Calu3 (cell line): ENCODE data around the gene TRIM47. TPM values are rescaled to one million over a fixed set of nuclear protein-coding genes. Genes with fewer than 3 reads are reported as not detected.
"Not testable (repeated sequence)": the region's sequence is repeated elsewhere in the genome, so short reads cannot be mapped to it uniquely, and the experiment has no call there.

Source experiments
- BruUV-seq: library from RNA; stranded (reverse); fragments of 400-500 nt; replicated peaks from 2 replicates; lab custom pipeline; 2021; lab: Mats Ljungman, UMichigan
- CTCF ChIA-PET: fragments of 300-600 bp; sonication (Branson Sonifier 250); formaldehyde crosslinking; loops from one replicate; lab custom pipeline; 2022; ENCODE audit warnings: antibody characterized with exemption; lab: Charles Lee
- DNase-seq: peaks from one replicate; pipeline ENCODE4 v3.0.0; 2022
- H3K27ac Mint-ChIP-seq: one replicate; pipeline ENCODE4 v1.8.0; 2022; ENCODE audit warnings: mixed read lengths; ENCODE audit not compliant: unreplicated experiment
- H3K27me3 Mint-ChIP-seq: one replicate; pipeline ENCODE4 v1.8.0; 2022; ENCODE audit warnings: mixed read lengths; ENCODE audit not compliant: unreplicated experiment
- H3K36me3 Mint-ChIP-seq: one replicate; pipeline ENCODE4 v1.8.0; 2022; ENCODE audit warnings: mild to moderate bottlenecking, moderate library complexity, mixed read lengths; ENCODE audit not compliant: insufficient read depth, unreplicated experiment
- H3K4me1 Mint-ChIP-seq: one replicate; pipeline ENCODE4 v1.8.0; 2022; ENCODE audit warnings: mild to moderate bottlenecking, low read depth, mixed read lengths; ENCODE audit not compliant: unreplicated experiment
- H3K4me3 Mint-ChIP-seq: one replicate; pipeline ENCODE4 v1.8.0; 2022; ENCODE audit warnings: mild to moderate bottlenecking, low read depth, moderate library complexity, mixed read lengths; ENCODE audit not compliant: unreplicated experiment
- H3K9me3 Mint-ChIP-seq: one replicate; pipeline ENCODE4 v1.8.0; 2022; ENCODE audit warnings: low read depth, mixed read lengths; ENCODE audit not compliant: unreplicated experiment
- CTCF ChIP-seq: fragments of 200-600 bp; IDR thresholded peaks from one replicate; pipeline ENCODE4 v1.8.0; 2022; ENCODE audit warnings: antibody characterized with exemption; ENCODE audit not compliant: unreplicated experiment
- intact Hi-C: fragments of 100-400 bp; cut with micrococcal nuclease; formaldehyde crosslinking; loops from one replicate; pipeline ENCODE4 v1.10.0; 2022; ENCODE audit not compliant: unreplicated experiment
- total RNA-seq: library from RNA; stranded (reverse); gene quantifications from 2 replicates; pipeline ENCODE4 v1.2.3, GENCODE V29; 2022

Gene TRIM47
- total RNA-seq, 1 experiment from 2014 or later: 54.1 TPM

- Mint-ChIP-seq H3K9me3 (no peaks in the 10 kb centered on the region), H3K4me1 (peaks cover 12% of the 10 kb centered on the region), H3K27me3 (no peaks in the 10 kb centered on the region), H3K27ac (no peak overlapping the region), H3K36me3 (peaks cover 32% of the 10 kb centered on the region), H3K4me3 (no peak overlapping the region)
- DNase-seq: no peak
- no peak for TF ChIP-seq CTCF
- no TSS peak for BruUV-seq
- intact Hi-C loops: no loop called here
- CTCF ChIA-PET: interaction anchor here (0.6 kb wide), 1 partner anchor 104 kb away, joined by 3 read pairs; no protein-coding TSS in a partner anchor
These were observed 13.5 kb upstream of the TRIM47 start for GRCh38 chr17:75891605-75892555.

GRCh38 chr17:75891022-75891604, 12.7 kb upstream of the TRIM47 start:
- Mint-ChIP-seq H3K27ac (no peak overlapping the region), H3K4me1 (peaks cover 12% of the 10 kb centered on the region), H3K9me3 (no peaks in the 10 kb centered on the region), H3K36me3 (peaks cover 25% of the 10 kb centered on the region), H3K4me3 (no peak overlapping the region), H3K27me3 (no peaks in the 10 kb centered on the region)
- intact Hi-C loops: no loop called here
- no TSS peak for BruUV-seq
- CTCF ChIA-PET: no interaction called here
- no peak for DNase-seq
- TF ChIP-seq CTCF: no peak

- no peak for DNase-seq
- Mint-ChIP-seq H3K9me3 (no peaks in the 10 kb centered on the region), H3K36me3 (peaks cover 22% of the 10 kb centered on the region), H3K4me1 (no peaks in the 10 kb centered on the region), H3K27ac (no peak overlapping the region), H3K4me3 (no peak overlapping the region), H3K27me3 (no peaks in the 10 kb centered on the region)
- intact Hi-C loops: loop anchor here (5.0 kb wide), 1 partner anchor 42 kb away; no protein-coding TSS in a partner anchor
- CTCF ChIA-PET: interaction anchor here (0.9 kb wide), 1 partner anchor 15 kb away, joined by 9 read pairs; the partner anchor contains the start of gene MRPL38
- no peak for TF ChIP-seq CTCF
- TSS peak; percentile 48 for BruUV-seq
These were observed 11.1 kb upstream of the TRIM47 start for GRCh38 chr17:75889454-75889853.

GRCh38 chr17:75888484-75888883, 10.1 kb upstream of the TRIM47 start:
- Mint-ChIP-seq H3K4me3 (no peak overlapping the region), H3K27ac (no peak overlapping the region), H3K36me3 (peaks cover 22% of the 10 kb centered on the region), H3K4me1 (no peaks in the 10 kb centered on the region), H3K27me3 (no peaks in the 10 kb centered on the region), H3K9me3 (no peaks in the 10 kb centered on the region)
- no peak for DNase-seq
- no TSS peak for BruUV-seq
- CTCF ChIA-PET: no interaction called here
- intact Hi-C loops: loop anchor here (5.0 kb wide), 1 partner anchor 41 kb away; no protein-coding TSS in a partner anchor
- no peak for TF ChIP-seq CTCF

- not testable (repeated sequence) for H3K4me3 Mint-ChIP-seq, DNase-seq, H3K9me3 Mint-ChIP-seq, H3K27me3 Mint-ChIP-seq, H3K4me1 Mint-ChIP-seq, H3K27ac Mint-ChIP-seq, BruUV-seq
- intact Hi-C loops: loop anchor here (5.0 kb wide), 1 partner anchor 39 kb away; no protein-coding TSS in a partner anchor
- H3K36me3 Mint-ChIP-seq: peaks cover 14% of the 10 kb centered on the region
- CTCF ChIA-PET: interaction anchor here (0.6 to 1.1 kb wide), 3 partner anchors 10 to 83 kb away, joined by 4 to 10 read pairs (median 7); no protein-coding TSS in a partner anchor
These were observed 7.5 kb upstream of the TRIM47 start for GRCh38 chr17:75885860-75886259.
